ENCODE results near the gene MEF2B. TPM values are rescaled to one million over a fixed set of nuclear protein-coding genes. Genes with fewer than 3 reads are reported as not detected.

Gene MEF2B
- total and polyA plus RNA-seq, 10 of the 15 experiments (the other 5 are each of a cell fraction or from before 2014, with no cell fraction given): 0.09 to 33.0 (median 8.9) TPM

- TF ChIP-seq IRF4 (IDR thresholded peaks at IDR 0.05; ENCODE audit: low read depth, low read length) (0 out of 2 replicates have a peak, but pooled peaks have one; percentile 15), SRF (IDR thresholded peaks at IDR 0.05; ENCODE audit: low read depth in 2 of 2, low read length in 2 of 2) (no peak), ETV6 (conservative IDR thresholded peaks at IDR 0.05 in 1 of 2, IDR thresholded peaks at IDR 0.05 in 1 of 2; ENCODE audit: borderline replicate concordance in 1 of 2, low read depth in 1 of 2) (no peak), ESRRA (IDR thresholded peaks at IDR 0.05; ENCODE audit: low read length) (0 out of 2 replicates have a peak, but pooled peaks have one; percentile 59), CTCF (IDR thresholded peaks at IDR 0.05 in 2 of 3, conservative IDR thresholded peaks at IDR 0.05 in 1 of 3; ENCODE audit: control insufficient read depth in 2 of 3, extremely low read depth in 1 of 3, insufficient read depth in 1 of 3, low read depth in 3 of 3, low read length in 3 of 3) (peak; percentile 89 to 98 (median 94)), BCL11A (IDR thresholded peaks at IDR 0.05; ENCODE audit: low read depth, low read length) (no peak), EED (IDR thresholded peaks at IDR 0.05; ENCODE audit: low read depth) (no peak), FOS (IDR thresholded peaks at IDR 0.05; ENCODE audit: borderline replicate concordance, extremely low read depth, insufficient read length) (no peak), USF1 (IDR thresholded peaks at IDR 0.05; ENCODE audit: borderline replicate concordance, extremely low read length, insufficient read depth, low read depth, low read length) (no peak), KDM1A (IDR thresholded peaks at IDR 0.05; ENCODE audit: borderline replicate concordance) (no peak), TCF7 (IDR thresholded peaks at IDR 0.05; ENCODE audit: borderline replicate concordance) (no peak), PRDM15 (CRISPR knock-in tag; IDR thresholded peaks at IDR 0.05) (no peak), JUND (IDR thresholded peaks at IDR 0.05; ENCODE audit: low read depth, low read length) (no peak), FOXM1 (IDR thresholded peaks at IDR 0.05; ENCODE audit: low read depth, low read length) (no peak), SREBF2 (IDR thresholded peaks at IDR 0.05; ENCODE audit: low read length) (no peak), RAD51 (IDR thresholded peaks at IDR 0.05) (no peak), GATAD2B (conservative IDR thresholded peaks at IDR 0.05; ENCODE audit: low read depth) (peak; percentile 32; the same call in 1 of the 2 replicates), SMC3 (IDR thresholded peaks at IDR 0.05; ENCODE audit: borderline replicate concordance, low read length) (peak; percentile 99), E4F1 (IDR thresholded peaks at IDR 0.05; ENCODE audit: borderline replicate concordance, partially characterized antibody) (peak; percentile 30), FOXK2 (IDR thresholded peaks at IDR 0.05) (no peak)
Measured at GRCh38 chr19:19145684-19146608, 24.1 kb downstream of the MEF2B start (continued).
